WTC11 (cell line): ENCODE results near the gene LCE5A. TPM values are rescaled to one million over a fixed set of nuclear protein-coding genes. Genes with fewer than 3 reads are reported as not detected.

Source experiments
- ATAC-seq: fragments of 200-7000 bp; cut with Tn5 transposase; 2 replicates; pipeline ENCODE4 v1.10.0; 2021; ENCODE audit warnings: mild to moderate bottlenecking, moderate library complexity
- CTCF ChIA-PET: fragments of 300-600 bp; sonication (Branson Sonifier 250); formaldehyde crosslinking; loops from one replicate; lab custom pipeline; 2021; ENCODE audit warnings: antibody characterized with exemption; lab: Charles Lee
- POLR2A ChIA-PET: fragments of 350-600 bp; sonication (Branson Sonifier 250); formaldehyde crosslinking; loops from one replicate; lab custom pipeline; 2021; ENCODE audit warnings: antibody characterized with exemption; lab: Charles Lee
- DNase-seq: peaks from one replicate; pipeline ENCODE4 v3.0.0; 2021; ENCODE audit warnings: low spot score
- H3K27ac Mint-ChIP-seq: 2 replicates; pipeline ENCODE4 v1.8.0; 2021; ENCODE audit warnings: mixed read lengths
- H3K27me3 Mint-ChIP-seq: 2 replicates; pipeline ENCODE4 v1.8.0; 2021; ENCODE audit warnings: low read depth, mild to moderate bottlenecking, moderate library complexity, mixed read lengths
- H3K36me3 Mint-ChIP-seq: 2 replicates; pipeline ENCODE4 v1.8.0; 2021; ENCODE audit warnings: mixed read lengths
- H3K4me1 Mint-ChIP-seq: 2 replicates; pipeline ENCODE4 v1.8.0; 2022; ENCODE audit warnings: mixed read lengths
- H3K4me3 Mint-ChIP-seq: 2 replicates; pipeline ENCODE4 v1.8.0; 2021; ENCODE audit warnings: mild to moderate bottlenecking, moderate library complexity, mixed read lengths
- H3K9me3 Mint-ChIP-seq: 2 replicates; pipeline ENCODE4 v1.8.0; 2021; ENCODE audit warnings: mixed read lengths
- ARID4B ChIP-seq: sonication (generic); formaldehyde crosslinking; IDR thresholded peaks from 2 replicates; pipeline ENCODE4 v1.8.0; 2023; ENCODE audit warnings: missing genetic modification reagents, mild to moderate bottlenecking, borderline replicate concordance
- ATF2 ChIP-seq: sonication (generic); formaldehyde crosslinking; IDR thresholded peaks from 2 replicates; pipeline ENCODE4 v1.8.1; 2022; ENCODE audit warnings: low read depth, missing genetic modification reagents, borderline replicate concordance
- CDX4 ChIP-seq: fragments of 250-450 bp; sonication (Bioruptor Pico); IDR thresholded peaks from 2 replicates; pipeline ENCODE4 v1.9.0; 2021; ENCODE audit warnings: moderate library complexity, mild to moderate bottlenecking, inconsistent platforms, borderline replicate concordance
- ELF4 ChIP-seq: sonication (generic); formaldehyde crosslinking; IDR thresholded peaks from 2 replicates; pipeline ENCODE4 v1.8.1; 2022; ENCODE audit warnings: low read depth, mild to moderate bottlenecking, moderate library complexity, missing genetic modification reagents
- FOXJ3 ChIP-seq: sonication (generic); formaldehyde crosslinking; IDR thresholded peaks from 2 replicates; pipeline ENCODE4 v1.9.0; 2021; ENCODE audit warnings: missing genetic modification reagents, mild to moderate bottlenecking, borderline replicate concordance
- FOXP1 ChIP-seq: sonication (generic); formaldehyde crosslinking; IDR thresholded peaks from 2 replicates; pipeline ENCODE4 v1.8.0; 2022; ENCODE audit warnings: missing genetic modification reagents, mild to moderate bottlenecking, moderate library complexity, borderline replicate concordance
- GABPB1 ChIP-seq: sonication (generic); formaldehyde crosslinking; IDR thresholded peaks from 2 replicates; pipeline ENCODE4 v1.8.1; 2023; ENCODE audit warnings: mild to moderate bottlenecking, missing genetic modification reagents
- GRHL2 ChIP-seq: fragments of 250-450 bp; sonication (Bioruptor Pico); IDR thresholded peaks from 2 replicates; pipeline ENCODE4 v1.8.0; 2022; ENCODE audit warnings: mild to moderate bottlenecking, moderate library complexity; ENCODE audit not compliant: insufficient replicate concordance, severe bottlenecking
- GTF2I ChIP-seq: fragments of 250-450 bp; sonication (Bioruptor Pico); conservative IDR thresholded peaks from 2 replicates; pipeline ENCODE4 v1.4.0; 2021; ENCODE audit warnings: mild to moderate bottlenecking
- HMGXB4 ChIP-seq: sonication (generic); formaldehyde crosslinking; IDR thresholded peaks from 2 replicates; pipeline ENCODE4 v1.8.1; 2023; ENCODE audit warnings: mild to moderate bottlenecking, moderate library complexity, missing genetic modification reagents
- MYBL2 ChIP-seq: sonication (generic); formaldehyde crosslinking; IDR thresholded peaks from 2 replicates; pipeline ENCODE4 v1.8.1; 2023; ENCODE audit warnings: mild to moderate bottlenecking, moderate library complexity, missing genetic modification reagents
- NFYB ChIP-seq: sonication (generic); formaldehyde crosslinking; conservative IDR thresholded peaks from 2 replicates; pipeline ENCODE4 v1.8.0; 2022; ENCODE audit warnings: low read depth, missing genetic modification reagents
- PRRX2 ChIP-seq: fragments of 250-450 bp; sonication (Bioruptor Pico); IDR thresholded peaks from 2 replicates; pipeline ENCODE4 v1.8.0; 2021; ENCODE audit warnings: mild to moderate bottlenecking
- SMAD3 ChIP-seq: sonication (generic); formaldehyde crosslinking; IDR thresholded peaks from 2 replicates; pipeline ENCODE4 v1.8.0; 2022; ENCODE audit warnings: missing genetic modification reagents, mild to moderate bottlenecking, borderline replicate concordance
- ZNF263 ChIP-seq: sonication (generic); formaldehyde crosslinking; IDR thresholded peaks from 2 replicates; pipeline ENCODE4 v1.8.1; 2022; ENCODE audit warnings: low read depth, mild to moderate bottlenecking, moderate library complexity, missing genetic modification reagents
- total RNA-seq: library from RNA; stranded (reverse); gene quantifications from 3 replicates; pipeline ENCODE4 v1.2.3, GENCODE V29; 2021
- TF ChIP-seq, protein P1 (sequence below): sonication (generic); formaldehyde crosslinking; IDR thresholded peaks from 2 replicates; pipeline ENCODE4 v1.8.0; 2022; ENCODE audit warnings: missing genetic modification reagents
- TF ChIP-seq, protein P2 (sequence below): sonication (generic); formaldehyde crosslinking; IDR thresholded peaks from 2 replicates; pipeline ENCODE4 v1.8.0; 2022; ENCODE audit warnings: mild to moderate bottlenecking, missing genetic modification reagents

The LCE5A gene
- total RNA-seq, 1 experiment from 2014 or later, result not detected

GRCh38 chr1:152514715-152515433 is 4.3 kb downstream of the LCE5A start (continued):
- TF ChIP-seq HMGXB4 (CRISPR knock-in tag) (no peak), MYBL2 (CRISPR knock-in tag) (no peak), ZNF263 (CRISPR knock-in tag) (no peak)
- TF ChIP-seq, protein P1, sequence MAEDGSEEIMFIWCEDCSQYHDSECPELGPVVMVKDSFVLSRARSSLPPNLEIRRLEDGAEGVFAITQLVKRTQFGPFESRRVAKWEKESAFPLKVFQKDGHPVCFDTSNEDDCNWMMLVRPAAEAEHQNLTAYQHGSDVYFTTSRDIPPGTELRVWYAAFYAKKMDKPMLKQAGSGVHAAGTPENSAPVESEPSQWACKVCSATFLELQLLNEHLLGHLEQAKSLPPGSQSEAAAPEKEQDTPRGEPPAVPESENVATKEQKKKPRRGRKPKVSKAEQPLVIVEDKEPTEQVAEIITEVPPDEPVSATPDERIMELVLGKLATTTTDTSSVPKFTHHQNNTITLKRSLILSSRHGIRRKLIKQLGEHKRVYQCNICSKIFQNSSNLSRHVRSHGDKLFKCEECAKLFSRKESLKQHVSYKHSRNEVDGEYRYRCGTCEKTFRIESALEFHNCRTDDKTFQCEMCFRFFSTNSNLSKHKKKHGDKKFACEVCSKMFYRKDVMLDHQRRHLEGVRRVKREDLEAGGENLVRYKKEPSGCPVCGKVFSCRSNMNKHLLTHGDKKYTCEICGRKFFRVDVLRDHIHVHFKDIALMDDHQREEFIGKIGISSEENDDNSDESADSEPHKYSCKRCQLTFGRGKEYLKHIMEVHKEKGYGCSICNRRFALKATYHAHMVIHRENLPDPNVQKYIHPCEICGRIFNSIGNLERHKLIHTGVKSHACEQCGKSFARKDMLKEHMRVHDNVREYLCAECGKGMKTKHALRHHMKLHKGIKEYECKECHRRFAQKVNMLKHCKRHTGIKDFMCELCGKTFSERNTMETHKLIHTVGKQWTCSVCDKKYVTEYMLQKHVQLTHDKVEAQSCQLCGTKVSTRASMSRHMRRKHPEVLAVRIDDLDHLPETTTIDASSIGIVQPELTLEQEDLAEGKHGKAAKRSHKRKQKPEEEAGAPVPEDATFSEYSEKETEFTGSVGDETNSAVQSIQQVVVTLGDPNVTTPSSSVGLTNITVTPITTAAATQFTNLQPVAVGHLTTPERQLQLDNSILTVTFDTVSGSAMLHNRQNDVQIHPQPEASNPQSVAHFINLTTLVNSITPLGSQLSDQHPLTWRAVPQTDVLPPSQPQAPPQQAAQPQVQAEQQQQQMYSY, result no peak

- Mint-ChIP-seq H3K27ac (no peak overlapping the region), H3K4me1 (no peaks in the 10 kb centered on the region), H3K36me3 (peaks cover 53% of the 10 kb centered on the region), H3K27me3 (peaks cover 12% of the 10 kb centered on the region), H3K9me3 (peaks cover 58% of the 10 kb centered on the region), H3K4me3 (no peak overlapping the region)
- CTCF ChIA-PET, result no interaction called here
- ATAC-seq, result no peak
- POLR2A ChIA-PET, result no interaction called here
- no peak for TF ChIP-seq FOXP1
- no peak for TF ChIP-seq ATF2 (CRISPR knock-in tag)
- no peak for TF ChIP-seq FOXJ3
- no peak for TF ChIP-seq HMGXB4 (CRISPR knock-in tag)
- TF ChIP-seq CDX4 (CRISPR knock-in tag), result no peak
- no peak for TF ChIP-seq GRHL2
- no peak for TF ChIP-seq NFYB (CRISPR knock-in tag)
- TF ChIP-seq GABPB1 (CRISPR knock-in tag), result no peak
- no peak for TF ChIP-seq ARID4B (CRISPR knock-in tag)
- TF ChIP-seq GTF2I (CRISPR knock-in tag), result no peak
- TF ChIP-seq ELF4 (CRISPR knock-in tag), result no peak
- no peak for TF ChIP-seq SMAD3 (CRISPR knock-in tag)
- TF ChIP-seq PRRX2 (CRISPR knock-in tag), result no peak
- TF ChIP-seq, protein P2, sequence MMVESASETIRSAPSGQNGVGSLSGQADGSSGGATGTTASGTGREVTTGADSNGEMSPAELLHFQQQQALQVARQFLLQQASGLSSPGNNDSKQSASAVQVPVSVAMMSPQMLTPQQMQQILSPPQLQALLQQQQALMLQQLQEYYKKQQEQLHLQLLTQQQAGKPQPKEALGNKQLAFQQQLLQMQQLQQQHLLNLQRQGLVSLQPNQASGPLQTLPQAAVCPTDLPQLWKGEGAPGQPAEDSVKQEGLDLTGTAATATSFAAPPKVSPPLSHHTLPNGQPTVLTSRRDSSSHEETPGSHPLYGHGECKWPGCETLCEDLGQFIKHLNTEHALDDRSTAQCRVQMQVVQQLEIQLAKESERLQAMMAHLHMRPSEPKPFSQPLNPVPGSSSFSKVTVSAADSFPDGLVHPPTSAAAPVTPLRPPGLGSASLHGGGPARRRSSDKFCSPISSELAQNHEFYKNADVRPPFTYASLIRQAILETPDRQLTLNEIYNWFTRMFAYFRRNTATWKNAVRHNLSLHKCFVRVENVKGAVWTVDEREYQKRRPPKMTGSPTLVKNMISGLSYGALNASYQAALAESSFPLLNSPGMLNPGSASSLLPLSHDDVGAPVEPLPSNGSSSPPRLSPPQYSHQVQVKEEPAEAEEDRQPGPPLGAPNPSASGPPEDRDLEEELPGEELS (CRISPR knock-in tag), result no peak
- no peak for DNase-seq
These were observed 4.8 kb downstream of the LCE5A start for GRCh38 chr1:152515434-152515783.
